IgD-negative memory B cell (primary cell): ENCODE measurements around the gene TAF3. TPM values are rescaled to one million over a fixed set of nuclear protein-coding genes. Genes with fewer than 3 reads are reported as not detected.
"Not testable (repeated sequence)": the region's sequence is repeated elsewhere in the genome, so short reads cannot be mapped to it uniquely, and the experiment has no call there.

Source experiments
- H3K27ac Mint-ChIP-seq, 3 donors: one replicate each; pipeline ENCODE4 v1.8.0; 2020 to 2022; ENCODE audit warnings: mild to moderate bottlenecking in 3 of 3, mixed read lengths in 3 of 3, moderate library complexity in 1 of 3
- H3K27me3 Mint-ChIP-seq: one replicate; pipeline ENCODE4 v1.8.0; 2021; ENCODE audit warnings: mixed read lengths
- H3K36me3 Mint-ChIP-seq: one replicate; pipeline ENCODE4 v1.8.0; 2020; ENCODE audit warnings: mild to moderate bottlenecking, mixed read lengths
- H3K4me1 Mint-ChIP-seq, 3 donors: one replicate each; pipeline ENCODE4 v1.8.0; 2020 to 2022; ENCODE audit warnings: mixed read lengths in 3 of 3, mild to moderate bottlenecking in 1 of 3
- H3K4me3 Mint-ChIP-seq, 4 donors: one replicate each; pipeline ENCODE4 v1.8.0; 2020 to 2022; ENCODE audit warnings: mild to moderate bottlenecking in 4 of 4, mixed read lengths in 4 of 4, moderate library complexity in 3 of 4
- H3K9me3 Mint-ChIP-seq, 3 donors: one replicate each; pipeline ENCODE4 v1.8.0; 2020 to 2021; ENCODE audit warnings: mixed read lengths in 3 of 3, mild to moderate bottlenecking in 1 of 3
- polyA plus RNA-seq: library from polyadenylated mRNA; unstranded; fragments of 300-500 nt; fragmentation: Illumina TruSeq; gene quantifications from one replicate; pipeline ENCODE4 v1.2.3, GENCODE V29; 2021

The TAF3 gene, protein sequence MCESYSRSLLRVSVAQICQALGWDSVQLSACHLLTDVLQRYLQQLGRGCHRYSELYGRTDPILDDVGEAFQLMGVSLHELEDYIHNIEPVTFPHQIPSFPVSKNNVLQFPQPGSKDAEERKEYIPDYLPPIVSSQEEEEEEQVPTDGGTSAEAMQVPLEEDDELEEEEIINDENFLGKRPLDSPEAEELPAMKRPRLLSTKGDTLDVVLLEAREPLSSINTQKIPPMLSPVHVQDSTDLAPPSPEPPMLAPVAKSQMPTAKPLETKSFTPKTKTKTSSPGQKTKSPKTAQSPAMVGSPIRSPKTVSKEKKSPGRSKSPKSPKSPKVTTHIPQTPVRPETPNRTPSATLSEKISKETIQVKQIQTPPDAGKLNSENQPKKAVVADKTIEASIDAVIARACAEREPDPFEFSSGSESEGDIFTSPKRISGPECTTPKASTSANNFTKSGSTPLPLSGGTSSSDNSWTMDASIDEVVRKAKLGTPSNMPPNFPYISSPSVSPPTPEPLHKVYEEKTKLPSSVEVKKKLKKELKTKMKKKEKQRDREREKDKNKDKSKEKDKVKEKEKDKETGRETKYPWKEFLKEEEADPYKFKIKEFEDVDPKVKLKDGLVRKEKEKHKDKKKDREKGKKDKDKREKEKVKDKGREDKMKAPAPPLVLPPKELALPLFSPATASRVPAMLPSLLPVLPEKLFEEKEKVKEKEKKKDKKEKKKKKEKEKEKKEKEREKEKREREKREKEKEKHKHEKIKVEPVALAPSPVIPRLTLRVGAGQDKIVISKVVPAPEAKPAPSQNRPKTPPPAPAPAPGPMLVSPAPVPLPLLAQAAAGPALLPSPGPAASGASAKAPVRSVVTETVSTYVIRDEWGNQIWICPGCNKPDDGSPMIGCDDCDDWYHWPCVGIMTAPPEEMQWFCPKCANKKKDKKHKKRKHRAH
- polyA plus RNA-seq = 16.2 TPM

DNA sequence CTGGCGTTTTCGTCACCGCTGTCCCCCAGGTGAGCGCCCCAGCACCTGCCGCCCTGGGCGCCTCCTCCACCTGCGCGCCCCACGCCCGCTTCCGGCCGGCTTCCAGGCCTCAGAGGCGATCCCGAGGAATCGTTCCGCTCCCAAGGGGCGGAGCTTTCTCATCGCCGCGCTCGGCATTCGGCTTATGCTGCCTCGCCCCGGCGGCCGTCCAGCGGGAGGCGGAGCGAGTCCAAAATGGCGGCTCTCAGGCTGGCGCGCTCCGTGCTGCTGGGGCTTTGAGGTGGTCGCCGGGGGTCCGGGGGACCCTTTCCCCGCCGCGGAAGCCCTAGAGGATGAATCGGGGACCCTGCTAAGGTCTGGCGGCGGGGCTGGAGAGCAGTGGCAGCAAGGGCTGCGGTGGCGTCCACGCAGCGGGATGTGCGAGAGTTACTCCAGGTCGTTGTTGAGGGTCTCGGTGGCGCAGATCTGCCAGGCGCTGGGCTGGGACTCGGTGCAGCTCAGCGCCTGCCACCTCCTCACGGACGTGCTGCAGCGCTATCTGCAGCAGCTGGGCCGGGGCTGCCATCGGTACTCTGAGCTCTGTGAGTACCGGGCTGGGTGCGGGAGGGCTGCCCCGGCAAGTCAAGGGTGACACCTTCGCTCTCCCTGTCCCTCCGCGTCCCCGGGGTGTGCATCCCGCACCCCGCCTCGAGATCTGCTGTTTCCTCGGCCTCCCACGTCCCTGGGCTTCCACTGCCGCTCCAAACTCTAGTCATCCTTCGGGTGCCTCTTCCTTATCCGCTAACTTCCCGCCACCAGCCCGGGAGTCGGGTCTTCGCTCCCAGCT is at the start of gene TAF3:
TSS of gene TAF3 (plus strand) at position 211 of the 826 bp plus-strand sequence. CDS start at position 416, 205 bp downstream.
- Mint-ChIP-seq H3K9me3 (no peaks in the 10 kb centered on the region), H3K36me3 (no peaks in the 10 kb centered on the region), H3K4me3 (peak within 1 kb of the TSS; percentile 95 to 97 (median 96)), H3K4me1 (peaks cover 15 to 33% (median 25%) of the 10 kb centered on the region in 3 donors), H3K27ac (peak within 1 kb of the TSS; percentile 67 to 88 (median 86)), H3K27me3 (peaks cover 5% of the 10 kb centered on the region)

DNA sequence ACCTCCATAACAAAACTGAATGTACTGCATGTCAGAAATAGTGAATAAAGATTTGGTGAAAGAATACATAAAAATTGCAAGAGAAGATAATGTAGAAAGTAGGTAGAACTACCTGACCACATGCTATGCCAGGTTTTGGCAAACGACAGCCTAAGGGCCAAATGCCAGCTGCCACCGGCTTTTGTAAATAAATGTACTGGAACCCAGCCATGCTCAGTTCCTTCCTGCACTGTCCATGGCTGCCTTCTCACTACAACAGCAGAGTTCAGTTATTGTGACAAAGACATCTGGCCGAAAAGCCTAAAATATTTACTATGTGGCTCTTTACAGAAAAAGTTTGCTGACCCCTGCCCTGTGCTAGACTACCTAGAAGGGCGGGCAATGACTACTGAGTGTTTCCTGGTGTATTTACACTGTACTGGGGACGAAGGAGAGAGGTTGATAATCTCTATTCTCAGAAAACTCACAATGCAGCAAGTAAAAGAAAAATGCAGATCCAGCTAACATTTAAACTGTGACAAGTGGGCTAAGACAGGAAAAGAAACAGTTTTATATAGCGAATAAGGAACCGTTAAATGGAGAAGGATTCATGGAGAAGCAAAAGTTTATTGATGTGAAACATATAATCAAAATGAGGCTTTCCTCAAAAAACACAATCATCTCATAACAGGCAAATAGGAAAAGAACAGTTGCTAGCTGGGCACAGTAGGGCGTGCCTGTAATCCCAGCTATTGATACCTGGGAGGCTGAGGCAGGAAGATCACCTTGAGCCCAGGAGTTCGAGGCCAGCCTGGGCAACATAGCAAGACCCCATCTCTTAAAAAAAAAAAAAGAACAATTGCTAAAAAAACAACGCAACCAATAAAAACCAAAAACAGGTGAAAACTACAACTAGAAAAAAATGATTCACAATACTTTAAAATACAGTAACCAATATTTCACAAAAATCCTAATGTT is 44.2 kb upstream of the TAF3 start:
- Mint-ChIP-seq H3K4me1 (peaks cover 0 to 2% (median 0%) of the 10 kb centered on the region in 3 donors), H3K27ac (peak overlapping the region in 1 of 3 donors; percentile 47), H3K36me3 (peaks cover 9% of the 10 kb centered on the region), H3K9me3 (no peaks in the 10 kb centered on the region), H3K4me3 (no peak overlapping the region), H3K27me3 (no peaks in the 10 kb centered on the region)

DNA sequence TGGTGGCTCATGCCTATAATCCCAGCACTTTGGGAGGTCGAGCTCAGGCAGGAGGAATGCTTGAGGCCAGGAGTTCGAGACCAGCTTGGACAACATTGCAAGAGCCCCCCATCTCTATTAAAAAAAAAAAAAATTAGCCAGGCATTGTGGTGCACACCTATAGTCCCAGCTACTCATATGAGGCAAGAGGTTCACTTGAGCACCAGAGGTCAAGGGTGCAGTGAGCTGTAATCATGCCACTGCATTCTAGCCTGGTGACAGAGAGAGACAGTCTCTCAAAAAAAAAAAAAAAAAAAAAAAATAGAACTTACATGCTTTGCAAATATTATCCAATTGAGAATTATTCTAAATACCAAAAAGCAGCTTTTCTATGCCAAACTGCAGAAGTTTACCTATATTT is 41.5 kb upstream of the TAF3 start:
- Mint-ChIP-seq H3K27ac (no peak overlapping the region), H3K4me1 (peaks cover 0 to 4% (median 1%) of the 10 kb centered on the region in 3 donors), H3K27me3 (no peaks in the 10 kb centered on the region), H3K36me3 (peaks cover 8% of the 10 kb centered on the region), H3K4me3 (no peak overlapping the region), H3K9me3 (no peaks in the 10 kb centered on the region)

DNA sequence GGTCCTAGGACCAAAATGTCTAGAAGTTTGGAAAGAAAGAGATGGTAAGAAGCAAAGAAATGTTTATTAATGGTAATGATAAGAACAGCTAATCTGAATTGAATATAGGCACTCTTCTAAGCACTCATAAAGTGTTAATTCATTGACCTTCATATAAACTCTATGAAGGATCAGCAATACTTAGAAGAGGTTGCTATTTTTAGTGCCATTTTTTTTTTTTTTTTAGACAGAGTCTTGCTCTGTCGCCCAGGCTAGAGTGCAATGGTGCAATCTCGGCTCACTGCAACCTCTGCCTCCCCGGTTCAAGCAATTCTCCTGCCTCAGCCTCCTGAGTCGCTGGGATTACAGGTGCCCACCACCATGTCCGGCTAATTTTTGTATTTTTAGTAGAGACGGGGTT is 36.1 kb upstream of the TAF3 start:
- H3K4me3 Mint-ChIP-seq, H3K27me3 Mint-ChIP-seq, H3K36me3 Mint-ChIP-seq, H3K27ac Mint-ChIP-seq, H3K9me3 Mint-ChIP-seq: not testable (repeated sequence)
- peaks cover 13 to 17% (median 14%) of the 10 kb centered on the region in 3 donors for H3K4me1 Mint-ChIP-seq

DNA sequence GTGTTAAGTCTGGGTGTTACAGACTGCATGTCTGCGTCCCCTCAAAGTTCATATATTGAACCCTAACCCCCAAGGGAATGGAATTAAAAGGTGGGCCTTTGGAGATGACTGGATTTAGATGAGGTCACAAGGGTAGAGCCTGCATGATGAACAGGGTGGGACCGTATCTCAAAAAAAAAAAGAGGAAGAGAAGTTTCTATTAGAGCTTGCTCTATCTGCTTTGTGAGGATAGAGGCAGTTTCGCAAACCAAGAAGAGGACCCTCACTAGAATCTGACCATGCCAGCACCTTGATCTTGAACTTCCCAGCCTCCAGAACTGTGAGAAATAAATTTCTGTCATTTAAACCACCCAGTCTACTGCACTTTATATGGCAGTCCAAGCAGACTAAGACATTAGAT is 31.9 kb upstream of the TAF3 start:
- peak overlapping the region in 2 of 3 donors; percentile 20 to 68 for H3K27ac Mint-ChIP-seq
- H3K36me3 Mint-ChIP-seq = peaks cover 6% of the 10 kb centered on the region
- H3K9me3 Mint-ChIP-seq = no peaks in the 10 kb centered on the region
- H3K4me1 Mint-ChIP-seq = peaks cover 15 to 33% (median 25%) of the 10 kb centered on the region in 3 donors
- no peaks in the 10 kb centered on the region for H3K27me3 Mint-ChIP-seq
- H3K4me3 Mint-ChIP-seq = peak overlapping the region in 1 of 4 donors; percentile 4

DNA sequence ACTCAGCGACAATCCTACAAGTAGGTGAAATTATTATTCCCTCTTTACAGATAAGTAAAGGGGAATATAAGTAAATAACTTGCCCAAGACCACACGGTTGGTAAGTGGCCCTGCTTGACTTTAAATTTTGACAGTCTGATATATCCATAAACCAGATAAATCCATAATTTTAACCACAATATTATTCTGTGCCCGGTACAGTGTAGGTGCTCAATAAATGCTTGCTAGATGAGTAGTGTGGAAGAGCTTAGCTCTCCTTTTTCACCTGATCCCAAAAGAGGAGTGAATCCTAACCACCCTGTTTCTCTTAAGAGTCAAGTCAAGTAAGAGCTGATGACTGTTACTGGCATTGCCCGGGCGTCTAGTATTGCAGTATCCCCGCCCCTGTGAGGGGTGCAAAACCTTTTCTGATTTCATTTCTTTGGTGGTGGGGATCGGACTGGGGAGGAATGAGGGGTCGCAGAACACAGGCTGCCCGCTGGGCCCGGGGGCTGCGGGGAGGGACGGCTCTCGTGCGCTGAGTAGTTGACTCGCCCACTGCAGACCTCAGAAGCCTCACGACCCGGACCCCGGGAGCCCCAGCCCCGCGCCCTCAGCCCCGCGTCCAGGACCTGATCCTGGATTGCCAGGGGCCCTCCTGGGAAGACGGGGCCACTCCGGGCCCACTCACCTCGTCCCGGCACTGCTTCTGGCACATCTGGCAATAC is 31.0 kb upstream of the TAF3 start:
- H3K27ac Mint-ChIP-seq = no peak overlapping the region
- peaks cover 21 to 38% (median 28%) of the 10 kb centered on the region in 3 donors for H3K4me1 Mint-ChIP-seq
- H3K9me3 Mint-ChIP-seq = no peaks in the 10 kb centered on the region
- no peak overlapping the region for H3K4me3 Mint-ChIP-seq
- peaks cover 6% of the 10 kb centered on the region for H3K36me3 Mint-ChIP-seq
- no peaks in the 10 kb centered on the region for H3K27me3 Mint-ChIP-seq

DNA sequence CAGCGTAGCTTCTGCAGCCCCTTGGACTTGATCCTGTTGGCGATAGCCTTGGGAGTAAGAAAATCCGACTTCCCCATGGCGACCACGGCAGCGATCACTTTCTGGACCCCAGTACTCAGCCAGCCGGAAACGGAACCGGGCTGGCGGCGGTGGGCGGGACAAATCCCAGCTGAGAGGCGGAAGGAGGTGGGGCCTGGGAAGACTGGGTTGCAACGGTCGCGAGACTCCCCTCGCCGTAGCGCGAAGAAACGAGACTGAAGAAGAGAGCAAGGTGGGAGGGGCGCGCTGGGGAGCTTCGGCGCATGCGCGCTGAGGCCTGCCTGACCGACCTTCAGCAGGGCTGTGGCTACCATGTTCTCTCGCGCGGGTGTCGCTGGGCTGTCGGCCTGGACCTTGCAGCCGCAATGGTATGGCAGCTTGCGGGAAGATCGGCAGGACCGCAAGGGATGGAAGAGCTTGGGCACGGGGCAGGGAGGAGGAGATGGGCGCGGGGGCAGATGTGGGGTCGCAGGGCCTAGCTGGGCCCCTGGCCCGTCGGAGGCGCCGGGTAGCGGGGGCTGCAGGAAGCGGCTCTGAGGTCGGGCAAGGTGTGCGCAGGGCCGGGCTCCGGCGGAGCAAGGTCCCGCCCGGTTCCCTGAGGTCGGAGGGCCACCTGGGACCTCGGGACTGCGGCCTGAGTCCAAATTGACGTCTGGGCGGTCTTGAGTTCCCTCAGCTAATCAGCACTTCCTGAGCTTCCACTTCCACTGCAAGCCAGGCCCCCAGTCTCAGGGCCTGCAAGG is 30.3 kb upstream of the TAF3 start, which contains the start of the genes ATP5F1C and KIN:
TSS of gene ATP5F1C (plus strand) at position 321 of the 782 bp plus-strand sequence. CDS start at position 352, 31 bp downstream.
TSS of gene KIN (minus strand) at position 137 of the 782 bp plus-strand sequence. CDS start at position 77, 60 bp downstream.
- no peaks in the 10 kb centered on the region for H3K9me3 Mint-ChIP-seq
- H3K36me3 Mint-ChIP-seq = peaks cover 6% of the 10 kb centered on the region
- H3K27ac Mint-ChIP-seq = no peak within 1 kb of the TSS
- peaks cover 26 to 45% (median 30%) of the 10 kb centered on the region in 3 donors for H3K4me1 Mint-ChIP-seq
- H3K27me3 Mint-ChIP-seq = no peaks in the 10 kb centered on the region
- no peak within 1 kb of the TSS for H3K4me3 Mint-ChIP-seq

DNA sequence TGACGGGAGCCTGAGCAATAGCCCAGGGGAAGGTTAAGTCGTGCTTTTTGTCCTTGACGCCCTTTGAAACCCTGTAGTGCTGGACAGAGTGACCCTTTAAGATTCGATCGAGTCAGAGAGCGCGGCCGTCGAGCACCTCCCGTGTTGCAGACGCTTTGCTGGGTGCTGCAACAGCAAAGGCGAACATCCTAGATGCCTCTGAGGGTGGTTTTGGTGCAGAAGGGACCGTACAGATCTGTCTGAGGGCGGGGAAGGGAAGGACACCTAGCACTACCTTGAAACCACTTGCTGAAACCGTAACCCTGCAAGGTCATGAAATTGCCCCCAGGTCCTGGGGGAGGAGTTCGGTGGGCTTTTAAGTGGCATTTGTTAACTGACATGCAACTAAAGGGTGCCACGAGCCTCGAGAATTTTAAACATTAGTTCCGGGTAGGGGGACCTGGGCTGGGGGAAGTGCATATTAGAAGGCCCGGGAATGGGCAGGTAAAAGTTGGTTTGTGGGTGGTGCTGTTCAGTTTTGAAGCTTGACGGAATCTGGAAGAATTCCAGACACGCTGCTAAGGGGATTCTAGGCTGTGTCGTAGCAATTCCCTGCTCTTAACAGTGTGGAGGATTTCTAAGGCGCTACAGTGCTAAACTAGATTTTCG is 29.5 kb upstream of the TAF3 start:
- no peak overlapping the region for H3K4me3 Mint-ChIP-seq
- no peak overlapping the region for H3K27ac Mint-ChIP-seq
- peaks cover 6% of the 10 kb centered on the region for H3K36me3 Mint-ChIP-seq
- peaks cover 24 to 42% (median 27%) of the 10 kb centered on the region in 3 donors for H3K4me1 Mint-ChIP-seq
- H3K9me3 Mint-ChIP-seq = no peaks in the 10 kb centered on the region
- no peaks in the 10 kb centered on the region for H3K27me3 Mint-ChIP-seq

DNA sequence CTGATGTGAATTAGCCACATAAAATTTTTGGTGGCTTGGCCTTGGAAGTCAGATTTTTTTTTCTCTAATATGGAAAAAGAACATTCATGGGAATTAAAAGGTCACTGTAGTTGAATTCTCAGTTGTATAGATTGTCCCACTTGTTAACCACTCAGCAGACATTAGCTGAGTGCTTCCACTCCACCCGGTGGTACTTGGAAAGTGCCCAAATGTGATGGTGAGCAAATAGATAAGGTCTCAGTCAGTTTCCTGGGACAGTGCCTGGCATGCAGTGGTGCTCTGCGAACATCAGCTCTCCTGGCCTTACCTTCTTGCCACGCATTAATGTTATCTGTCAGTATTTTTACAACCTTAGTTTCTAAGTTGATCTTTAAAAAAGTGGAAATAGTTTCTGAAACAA is 28.9 kb upstream of the TAF3 start:
- Mint-ChIP-seq H3K27ac (no peak overlapping the region), H3K27me3 (no peaks in the 10 kb centered on the region), H3K36me3 (peaks cover 6% of the 10 kb centered on the region), H3K9me3 (no peaks in the 10 kb centered on the region), H3K4me3 (no peak overlapping the region), H3K4me1 (peaks cover 29 to 48% (median 29%) of the 10 kb centered on the region in 3 donors)

DNA sequence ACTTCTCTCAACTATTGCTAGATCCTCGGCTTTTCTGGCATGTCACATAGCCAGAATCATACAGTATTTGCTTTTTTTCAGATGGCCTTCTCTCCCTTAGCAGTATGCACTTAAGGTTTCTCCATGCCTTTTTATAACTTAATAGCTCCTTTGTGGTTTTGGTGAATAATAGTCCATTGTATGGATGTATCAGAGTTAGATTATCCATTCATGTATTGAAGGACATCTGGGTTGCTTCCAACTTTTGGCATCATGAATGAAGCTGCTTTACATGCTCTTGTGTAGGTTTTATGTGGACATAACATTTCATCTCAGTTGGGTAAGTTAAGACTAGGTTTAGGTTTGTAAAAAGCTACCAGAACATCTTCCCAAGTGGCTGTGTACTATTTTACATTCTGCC is 25.8 kb upstream of the TAF3 start:
- peaks cover 16% of the 10 kb centered on the region for H3K36me3 Mint-ChIP-seq
- H3K4me3 Mint-ChIP-seq = peak overlapping the region in 1 of 4 donors; percentile 61

DNA sequence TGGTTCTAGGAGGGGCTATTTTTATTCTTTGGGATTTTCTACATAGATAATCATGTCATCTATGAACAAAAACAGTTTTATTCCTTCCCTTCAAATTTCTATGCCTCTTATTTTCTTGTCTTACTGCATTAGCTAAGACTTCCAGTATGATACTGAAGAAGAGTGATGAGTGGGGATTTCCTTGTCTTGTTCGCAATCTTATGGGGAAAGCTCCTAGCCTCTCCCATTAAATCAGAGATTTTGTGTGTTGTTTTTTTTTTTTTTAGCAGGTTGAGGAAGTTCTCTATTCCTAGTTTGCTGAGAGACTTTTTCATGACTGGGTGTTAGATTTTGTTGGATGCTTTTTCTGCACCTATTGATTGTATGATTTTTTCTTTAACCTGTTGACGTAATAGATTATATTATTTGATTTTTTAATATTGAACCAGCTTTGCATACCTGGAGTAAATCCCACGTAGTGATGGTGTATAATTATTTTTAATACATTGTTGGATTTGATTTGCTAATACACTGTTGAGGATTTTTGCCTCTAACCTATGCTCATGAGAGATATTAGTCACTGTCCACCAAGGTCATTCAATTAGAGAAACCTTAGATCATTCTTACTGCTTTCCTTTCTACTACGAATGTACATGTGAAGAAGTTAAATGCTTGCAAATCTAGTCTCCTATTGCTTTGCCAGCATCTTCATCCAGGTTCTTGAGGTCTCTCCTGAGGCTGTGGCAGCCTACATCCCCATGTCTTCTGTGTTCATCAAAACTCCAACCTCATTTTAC is 23.9 kb upstream of the TAF3 start:
- Mint-ChIP-seq H3K4me3 (peak overlapping the region in 1 of 4 donors; percentile 43), H3K27ac (no peak overlapping the region), H3K4me1 (peaks cover 23 to 46% (median 34%) of the 10 kb centered on the region in 3 donors), H3K36me3 (peaks cover 17% of the 10 kb centered on the region), H3K9me3 (no peaks in the 10 kb centered on the region), H3K27me3 (no peaks in the 10 kb centered on the region)

More for the DNA sequence above, 25.8 kb upstream of the TAF3 start:
- Mint-ChIP-seq H3K27ac (no peak overlapping the region), H3K9me3 (no peaks in the 10 kb centered on the region), H3K4me1 (peaks cover 27 to 53% (median 34%) of the 10 kb centered on the region in 3 donors), H3K27me3 (no peaks in the 10 kb centered on the region)
